Upper lobe of left lung (tissue), 6 donors: ENCODE data around the gene KAT2A. TPM values are rescaled to one million over a fixed set of nuclear protein-coding genes. Genes with fewer than 3 reads are reported as not detected.

ENCODE experiments used
- ATAC-seq, 2 donors: fragments of 200-7000 bp; cut with Tn5 transposase; one replicate each; pipeline ENCODE4 v1.9.1; 2022; ENCODE audit warnings: mild to moderate bottlenecking in 2 of 2, moderate library complexity in 2 of 2; ENCODE audit not compliant: low FRiP score in 2 of 2
- DNase-seq, 2 donors: peaks; one replicate each; pipeline ENCODE4 v3.0.0-alpha.2; 2019 to 2020
- H3K27ac ChIP-seq, 4 donors: fragments of 200-600 bp; sonication (generic); one replicate each; pipeline ENCODE4 v1.5.1; 2016 to 2019
- H3K27me3 ChIP-seq, 4 donors: fragments of 200-600 bp; sonication (generic); one replicate each; pipeline ENCODE4 v1.5.1; 2017 to 2019
- H3K36me3 ChIP-seq, 4 donors: fragments of 200-600 bp; sonication (generic); one replicate each; pipeline ENCODE4 v1.5.1; 2016 to 2019
- H3K4me1 ChIP-seq, 4 donors: fragments of 200-600 bp; sonication (generic); one replicate each; pipeline ENCODE4 v1.5.1; 2018 to 2019
- H3K4me3 ChIP-seq, 4 donors: fragments of 200-600 bp; sonication (generic); one replicate each; pipeline ENCODE4 v1.5.1; 2017 to 2019; ENCODE audit warnings: mild to moderate bottlenecking in 2 of 4, moderate library complexity in 1 of 4
- H3K9me3 ChIP-seq, 4 donors: fragments of 200-600 bp; sonication (generic); one replicate each; pipeline ENCODE4 v1.5.1; 2018 to 2019
- EP300 ChIP-seq, 4 donors: sonication (generic); formaldehyde crosslinking; IDR thresholded peaks; one replicate each; pipeline ENCODE4 v1.5.1; 2017; ENCODE audit warnings: antibody characterized with exemption in 4 of 4, control low read depth in 2 of 4
- POLR2A ChIP-seq, 4 donors: fragments of 450-650 bp; IDR thresholded peaks; one replicate each; pipeline ENCODE4 v1.5.1; 2016 to 2017; ENCODE audit warnings: antibody characterized with exemption in 4 of 4, mild to moderate bottlenecking in 2 of 4
- POLR2AphosphoS5 ChIP-seq, 2 donors: sonication (generic); formaldehyde crosslinking; IDR thresholded peaks; one replicate each; pipeline ENCODE4 v1.5.1; 2017; ENCODE audit warnings: antibody characterized with exemption in 2 of 2
- WGBS, 2 donors: methylation state at CpG; one replicate each; pipeline ENCODE4 v1.1.5; 2017 to 2018; 5-methylcytosine and 5-hydroxymethylcytosine counted together
- total RNA-seq, 6 donors: library from RNA; depleted of rRNA in 4 of 6; stranded (reverse); fragments of >200 nt in 4 of 6; gene quantifications; one replicate each; pipeline versions ENCODE4 v1.1.0 to v1.2.1, GENCODE V29; 2016 to 2021
- TF ChIP-seq, protein P1 (sequence below), 6 experiments: fragments of 450-650 bp in 4 of 6; fragments of 200-600 bp in 2 of 6; sonication (generic) in 2 of 6; IDR thresholded peaks; one replicate each; pipeline ENCODE4 v1.5.1; 2016 to 2019; ENCODE audit warnings: antibody characterized with exemption in 6 of 6
- donor health status: DM: no; HTN: no; CAD: no; lungs with moderate emphysema.
- donor health status: DM: no; HTN: yes; CAD: no; lungs with severe emphysema.

Gene KAT2A
- total RNA-seq, 6 donors from 2014 or later: 17.0 to 116 (median 32.5) TPM

GRCh38 chr17:42114118-42114517 lies 7.0 kb downstream of the KAT2A start:
- DNase-seq (no peak), ATAC-seq (no peak)
- TF ChIP-seq EP300 (IDR thresholded peaks at IDR 0.05) (no peak), POLR2A (IDR thresholded peaks at IDR 0.05) (no peak), POLR2AphosphoS5 (IDR thresholded peaks at IDR 0.05) (no peak)
- TF ChIP-seq, protein P1, sequence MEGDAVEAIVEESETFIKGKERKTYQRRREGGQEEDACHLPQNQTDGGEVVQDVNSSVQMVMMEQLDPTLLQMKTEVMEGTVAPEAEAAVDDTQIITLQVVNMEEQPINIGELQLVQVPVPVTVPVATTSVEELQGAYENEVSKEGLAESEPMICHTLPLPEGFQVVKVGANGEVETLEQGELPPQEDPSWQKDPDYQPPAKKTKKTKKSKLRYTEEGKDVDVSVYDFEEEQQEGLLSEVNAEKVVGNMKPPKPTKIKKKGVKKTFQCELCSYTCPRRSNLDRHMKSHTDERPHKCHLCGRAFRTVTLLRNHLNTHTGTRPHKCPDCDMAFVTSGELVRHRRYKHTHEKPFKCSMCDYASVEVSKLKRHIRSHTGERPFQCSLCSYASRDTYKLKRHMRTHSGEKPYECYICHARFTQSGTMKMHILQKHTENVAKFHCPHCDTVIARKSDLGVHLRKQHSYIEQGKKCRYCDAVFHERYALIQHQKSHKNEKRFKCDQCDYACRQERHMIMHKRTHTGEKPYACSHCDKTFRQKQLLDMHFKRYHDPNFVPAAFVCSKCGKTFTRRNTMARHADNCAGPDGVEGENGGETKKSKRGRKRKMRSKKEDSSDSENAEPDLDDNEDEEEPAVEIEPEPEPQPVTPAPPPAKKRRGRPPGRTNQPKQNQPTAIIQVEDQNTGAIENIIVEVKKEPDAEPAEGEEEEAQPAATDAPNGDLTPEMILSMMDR (IDR thresholded peaks at IDR 0.05): no peak
- peak overlapping the region in 1 of 4 donors; percentile 94 for H3K27ac ChIP-seq
- H3K4me1 ChIP-seq: peaks cover 17 to 30% (median 19%) of the 10 kb centered on the region in 4 donors
- H3K27me3 ChIP-seq: no peaks in the 10 kb centered on the region
- no peak overlapping the region for H3K4me3 ChIP-seq
- 92% methylated on average over 8 to 9 of the region's 9 CpGs for WGBS, 2 donors
- no peaks in the 10 kb centered on the region for H3K9me3 ChIP-seq
- H3K36me3 ChIP-seq: peaks cover 0 to 36% (median 7%) of the 10 kb centered on the region in 4 donors

GRCh38 chr17:42113293-42114069 lies 7.7 kb downstream of the KAT2A start:
- Histone ChIP-seq H3K27me3 (no peaks in the 10 kb centered on the region), H3K4me1 (peaks cover 17 to 30% (median 19%) of the 10 kb centered on the region in 4 donors), H3K4me3 (no peak overlapping the region), H3K9me3 (no peaks in the 10 kb centered on the region), H3K27ac (peak overlapping the region; percentile 93 to 97 (median 94)), H3K36me3 (peaks cover 0 to 38% (median 12%) of the 10 kb centered on the region in 4 donors)
- WGBS, 2 donors: 92 to 93% methylated on average over 18 to 28 of the region's 28 CpGs
- DNase-seq (no peak), ATAC-seq (no peak)
- TF ChIP-seq POLR2AphosphoS5 (IDR thresholded peaks at IDR 0.05) (no peak), POLR2A (IDR thresholded peaks at IDR 0.05) (no peak), EP300 (IDR thresholded peaks at IDR 0.05) (no peak)
- TF ChIP-seq, protein P1 (IDR thresholded peaks at IDR 0.05): no peak

DNA sequence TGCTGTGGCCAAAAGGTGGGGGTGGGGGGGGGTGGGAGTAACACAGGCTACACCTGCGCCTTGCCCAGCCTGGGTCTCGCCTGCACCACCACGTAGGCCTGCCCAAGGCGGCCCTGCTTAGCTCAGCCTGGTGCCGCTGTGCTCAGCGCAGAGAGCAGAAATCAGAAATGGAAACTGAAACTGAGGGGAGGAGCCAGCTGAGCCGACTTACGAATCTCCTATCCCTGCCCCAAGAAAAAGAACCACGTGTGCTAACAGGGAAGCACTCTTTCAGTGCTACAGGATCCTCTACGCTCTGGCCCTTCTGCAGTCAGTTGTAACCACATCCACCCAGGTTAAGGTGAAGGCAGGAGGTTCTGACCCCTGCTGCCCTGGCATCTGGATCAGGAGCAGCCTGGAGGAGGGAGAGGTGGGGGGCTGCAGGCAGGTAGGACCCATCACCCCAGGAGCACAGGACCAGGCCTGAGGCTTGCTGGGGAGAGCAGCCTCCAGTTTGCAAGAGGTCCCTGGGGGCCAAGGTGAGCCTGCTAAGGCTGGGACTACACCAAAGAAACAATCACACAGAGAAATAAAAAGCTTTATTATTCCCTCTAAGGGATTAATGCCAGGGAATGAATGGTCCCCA lies 8.5 kb downstream of the KAT2A start, which contains the start of gene DHX58:
Gene DHX58 (minus strand): TSS at position 163 of the 625 bp plus-strand sequence. CDS start 822 bp downstream, outside the sequence.
- Histone ChIP-seq H3K4me1 (peaks cover 17 to 34% (median 23%) of the 10 kb centered on the region in 4 donors), H3K27ac (peak within 1 kb of the TSS; percentile 93 to 97 (median 94)), H3K9me3 (no peaks in the 10 kb centered on the region), H3K36me3 (peaks cover 0 to 37% (median 12%) of the 10 kb centered on the region in 4 donors), H3K27me3 (no peaks in the 10 kb centered on the region), H3K4me3 (peak within 1 kb of the TSS; percentile 54 to 75 (median 62))
- DNase-seq: peak; percentile 86 to 89
- TF ChIP-seq EP300 (IDR thresholded peaks at IDR 0.05) (no peak), POLR2AphosphoS5 (IDR thresholded peaks at IDR 0.05) (peak; percentile 74 to 82), POLR2A (IDR thresholded peaks at IDR 0.05) (peak in 2 of 4 donors; percentile 25 to 76)
- TF ChIP-seq, protein P1 (IDR thresholded peaks at IDR 0.05): no peak
- WGBS, 2 donors: 0 to 2% methylated on average over 9 to 10 of the region's 10 CpGs
- peak; percentile 90 to 93 for ATAC-seq

DNA sequence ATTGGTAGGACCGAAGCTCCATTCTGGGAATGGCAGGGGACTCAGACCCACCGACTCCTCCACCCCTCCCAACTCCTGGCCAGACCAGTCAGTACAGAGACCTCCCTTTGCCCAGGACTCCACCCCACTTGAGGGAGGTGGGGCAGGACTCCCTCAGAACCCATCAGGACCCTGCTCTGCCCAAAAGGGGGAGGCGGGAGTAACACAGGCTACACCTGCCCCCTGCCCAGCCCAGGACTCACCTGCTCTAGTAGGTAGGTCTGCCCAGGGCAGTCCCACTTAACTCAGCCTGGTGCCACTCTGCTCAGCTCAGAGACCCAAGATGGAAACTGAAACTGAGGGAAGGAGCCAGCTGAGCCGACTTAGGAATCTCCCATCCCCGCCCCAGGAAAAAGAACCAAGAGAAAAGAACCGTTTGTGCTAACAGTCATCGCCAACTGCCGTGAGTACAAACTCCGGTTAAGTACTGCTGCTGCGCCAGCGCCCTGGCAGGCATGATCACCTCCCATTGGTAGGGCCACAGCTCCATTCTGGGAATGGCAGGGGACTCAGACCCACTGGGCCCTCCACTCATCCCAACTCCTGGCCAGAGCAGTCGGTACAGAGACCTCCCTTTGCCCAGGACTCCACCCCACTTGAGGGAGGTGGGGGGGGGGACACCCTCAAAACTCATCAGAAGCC lies 9.2 kb downstream of the KAT2A start:
- Histone ChIP-seq H3K4me1 (peaks cover 17 to 39% (median 25%) of the 10 kb centered on the region in 4 donors), H3K27me3 (no peaks in the 10 kb centered on the region), H3K36me3 (peaks cover 0 to 30% (median 10%) of the 10 kb centered on the region in 4 donors), H3K9me3 (no peaks in the 10 kb centered on the region), H3K27ac (peak overlapping the region; percentile 93 to 97 (median 94)), H3K4me3 (peak overlapping the region; percentile 54 to 75 (median 62))
- peak in 1 of 2 donors; percentile 42 for DNase-seq
- no peak for TF ChIP-seq POLR2A (IDR thresholded peaks at IDR 0.05)
- no peak for TF ChIP-seq POLR2AphosphoS5 (IDR thresholded peaks at IDR 0.05)
- TF ChIP-seq, protein P1 (IDR thresholded peaks at IDR 0.05): no peak
- TF ChIP-seq EP300 (IDR thresholded peaks at IDR 0.05): no peak
- peak; percentile 58 to 65 for ATAC-seq
- WGBS, 2 donors: 6% methylated on average over 11 of the region's 12 CpGs; no CpG with 5 or more reads in 1 of the 2 donors
